IPS-18a (cell line): ENCODE data around the gene CSNK1G2.

Experiments
- H3K27ac ChIP-seq: one replicate; pipeline ENCODE4 v1.5.1; 2013; ENCODE audit warnings: low read length
- H3K27me3 ChIP-seq: one replicate; pipeline ENCODE4 v1.6.1; 2013; ENCODE audit warnings: mild to moderate bottlenecking, low read length; ENCODE audit not compliant: control insufficient read depth, insufficient read depth
- H3K36me3 ChIP-seq: one replicate; pipeline ENCODE4 v1.6.1; 2013; ENCODE audit warnings: low read depth, low read length; ENCODE audit not compliant: control insufficient read depth
- H3K4me1 ChIP-seq: one replicate; pipeline ENCODE4 v1.6.1; 2013; ENCODE audit warnings: low read depth, low read length; ENCODE audit not compliant: control insufficient read depth
- H3K4me3 ChIP-seq: one replicate; pipeline ENCODE4 v1.5.1; 2013; ENCODE audit warnings: low read length
- H3K9ac ChIP-seq: one replicate; pipeline ENCODE4 v1.6.1; 2013; ENCODE audit warnings: mild to moderate bottlenecking, low read length, moderate library complexity
- H3K9me3 ChIP-seq: one replicate; pipeline ENCODE4 v1.6.1; 2013; ENCODE audit warnings: low read depth, low read length; ENCODE audit not compliant: control insufficient read depth

Gene CSNK1G2

DNA sequence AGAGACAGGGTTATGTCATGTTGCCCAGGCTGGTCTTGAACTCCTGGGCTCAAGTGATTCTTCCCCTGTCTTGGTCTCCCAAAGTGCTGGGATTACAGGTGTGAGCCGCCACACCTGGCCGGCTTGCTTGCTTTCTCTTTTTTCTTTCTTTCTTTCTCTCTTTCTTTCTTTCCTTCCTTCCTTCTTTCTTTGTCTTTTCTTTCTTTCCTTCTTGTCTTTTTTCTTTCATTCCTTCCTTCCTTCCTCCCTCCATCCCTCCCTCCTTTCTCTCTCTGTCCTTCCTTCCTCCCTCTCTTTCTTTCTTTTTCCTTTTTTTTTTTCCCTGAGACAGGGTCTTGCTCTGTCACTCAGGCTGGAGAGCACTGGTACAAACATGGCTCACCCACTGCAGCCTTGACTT is 81.3 kb downstream of the CSNK1G2 start:
- Histone ChIP-seq H3K9me3 (no peaks in the 10 kb centered on the region), H3K4me3 (no peak overlapping the region), H3K4me1 (no peaks in the 10 kb centered on the region), H3K9ac (no peak overlapping the region), H3K36me3 (no peaks in the 10 kb centered on the region), H3K27me3 (no peaks in the 10 kb centered on the region), H3K27ac (no peak overlapping the region)

DNA sequence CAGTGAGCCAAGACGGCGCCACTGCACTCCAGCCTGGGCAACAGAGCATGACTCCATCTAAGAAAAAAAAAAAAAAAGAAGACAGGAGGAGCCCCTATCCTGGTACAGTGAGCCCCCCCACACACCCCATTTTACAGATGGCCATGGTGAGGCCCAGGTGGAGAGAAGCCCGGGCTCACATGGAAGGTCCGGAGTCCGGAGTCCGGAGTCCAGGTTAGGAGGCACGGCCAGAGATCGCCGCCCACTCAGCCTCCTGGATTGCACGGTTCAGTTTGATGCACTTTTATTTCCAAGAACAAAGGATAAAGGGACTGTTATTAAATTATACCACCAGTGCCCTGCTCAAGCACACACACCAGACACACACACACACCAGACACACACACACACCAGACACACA is 85.8 kb downstream of the CSNK1G2 start:
- Histone ChIP-seq H3K4me3 (no peak overlapping the region), H3K27me3 (no peaks in the 10 kb centered on the region), H3K9me3 (no peaks in the 10 kb centered on the region), H3K9ac (no peak overlapping the region), H3K27ac (no peak overlapping the region), H3K4me1 (no peaks in the 10 kb centered on the region), H3K36me3 (no peaks in the 10 kb centered on the region)

DNA sequence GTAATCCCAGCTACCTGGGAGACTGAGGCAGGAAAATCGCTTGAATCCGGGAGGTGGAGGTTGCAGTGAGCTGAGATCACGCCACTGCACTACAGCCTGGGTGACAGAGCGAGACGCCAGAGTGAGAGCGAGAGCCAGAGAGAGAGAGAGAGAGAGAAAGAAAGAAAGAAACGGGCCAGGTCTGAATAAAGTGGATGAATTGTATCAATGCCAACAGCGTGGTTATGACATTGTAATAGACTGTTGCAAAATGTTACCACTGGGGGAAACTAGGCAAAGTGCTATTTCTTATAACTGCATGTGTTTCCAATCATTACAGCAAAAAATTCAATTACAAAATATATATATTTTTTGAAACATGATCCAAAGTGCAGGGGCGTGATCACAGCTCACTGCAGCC is 86.4 kb downstream of the CSNK1G2 start:
- Histone ChIP-seq H3K27me3 (no peaks in the 10 kb centered on the region), H3K9me3 (no peaks in the 10 kb centered on the region), H3K9ac (no peak overlapping the region), H3K27ac (no peak overlapping the region), H3K4me3 (no peak overlapping the region), H3K36me3 (no peaks in the 10 kb centered on the region), H3K4me1 (no peaks in the 10 kb centered on the region)
